Progenitor cell of endocrine pancreas (in vitro differentiated cells): ENCODE results near the gene BLNK. TPM values are rescaled to one million over a fixed set of nuclear protein-coding genes. Genes with fewer than 3 reads are reported as not detected.

ENCODE experiments used
- DNase-seq: peaks from one replicate; pipeline ENCODE4 v3.0.0; 2021; ENCODE audit warnings: low spot score; ENCODE audit not compliant: unreplicated experiment
- H3K27ac Mint-ChIP-seq: 2 replicates; pipeline ENCODE4 v1.8.0; 2021; ENCODE audit warnings: mild to moderate bottlenecking, moderate library complexity, mixed read lengths
- H3K27me3 Mint-ChIP-seq: 2 replicates; pipeline ENCODE4 v1.8.0; 2021; ENCODE audit warnings: mixed read lengths
- H3K36me3 Mint-ChIP-seq: 2 replicates; pipeline ENCODE4 v1.8.0; 2022; ENCODE audit warnings: mixed read lengths; ENCODE audit not compliant: insufficient read depth
- H3K4me1 Mint-ChIP-seq: 2 replicates; pipeline ENCODE4 v1.8.0; 2021; ENCODE audit warnings: low read depth, mixed read lengths
- H3K4me3 Mint-ChIP-seq: 2 replicates; pipeline ENCODE4 v1.8.0; 2021; ENCODE audit warnings: low read depth, mild to moderate bottlenecking, moderate library complexity, mixed read lengths
- H3K9me3 Mint-ChIP-seq: 2 replicates; pipeline ENCODE4 v1.8.0; 2021; ENCODE audit warnings: low read depth, mixed read lengths
- total RNA-seq: library from RNA; stranded (reverse); gene quantifications from 2 replicates; pipeline ENCODE4 v1.2.1, GENCODE V29; 2021
- TF ChIP-seq, protein P1 (sequence below): fragments of 200-600 bp; sonication (generic); IDR thresholded peaks from one replicate; pipeline ENCODE4 v1.5.0; 2021; ENCODE audit warnings: antibody characterized with exemption, mild to moderate bottlenecking; ENCODE audit not compliant: unreplicated experiment

The BLNK gene
- total RNA-seq, 1 donor from 2014 or later, result 1.6 TPM

DNA sequence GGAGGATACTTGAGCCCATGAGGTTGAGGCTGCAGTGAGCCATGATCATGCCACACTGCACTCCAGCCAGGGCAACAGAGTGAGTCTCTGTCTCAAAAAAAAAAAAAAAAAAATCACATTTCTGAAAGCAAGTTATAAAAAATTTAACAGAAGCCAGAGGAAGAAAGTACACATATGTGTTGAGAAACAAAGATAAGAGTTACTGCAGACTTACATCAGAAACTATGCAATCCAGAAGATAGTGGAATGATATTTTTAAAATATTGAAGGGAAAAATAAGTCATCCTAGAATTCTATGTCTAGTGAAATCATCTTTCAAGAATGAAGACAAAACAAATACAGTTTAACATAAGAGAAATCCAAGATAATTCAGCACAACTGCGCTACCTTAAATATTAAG lies 94.4 kb downstream of the BLNK start:
- H3K4me3 Mint-ChIP-seq, result no peak overlapping the region
- H3K27ac Mint-ChIP-seq, result no peak overlapping the region
- H3K36me3 Mint-ChIP-seq, result peaks cover 3% of the 10 kb centered on the region
- TF ChIP-seq, protein P1, sequence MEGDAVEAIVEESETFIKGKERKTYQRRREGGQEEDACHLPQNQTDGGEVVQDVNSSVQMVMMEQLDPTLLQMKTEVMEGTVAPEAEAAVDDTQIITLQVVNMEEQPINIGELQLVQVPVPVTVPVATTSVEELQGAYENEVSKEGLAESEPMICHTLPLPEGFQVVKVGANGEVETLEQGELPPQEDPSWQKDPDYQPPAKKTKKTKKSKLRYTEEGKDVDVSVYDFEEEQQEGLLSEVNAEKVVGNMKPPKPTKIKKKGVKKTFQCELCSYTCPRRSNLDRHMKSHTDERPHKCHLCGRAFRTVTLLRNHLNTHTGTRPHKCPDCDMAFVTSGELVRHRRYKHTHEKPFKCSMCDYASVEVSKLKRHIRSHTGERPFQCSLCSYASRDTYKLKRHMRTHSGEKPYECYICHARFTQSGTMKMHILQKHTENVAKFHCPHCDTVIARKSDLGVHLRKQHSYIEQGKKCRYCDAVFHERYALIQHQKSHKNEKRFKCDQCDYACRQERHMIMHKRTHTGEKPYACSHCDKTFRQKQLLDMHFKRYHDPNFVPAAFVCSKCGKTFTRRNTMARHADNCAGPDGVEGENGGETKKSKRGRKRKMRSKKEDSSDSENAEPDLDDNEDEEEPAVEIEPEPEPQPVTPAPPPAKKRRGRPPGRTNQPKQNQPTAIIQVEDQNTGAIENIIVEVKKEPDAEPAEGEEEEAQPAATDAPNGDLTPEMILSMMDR, result no peak
- H3K4me1 Mint-ChIP-seq, result no peaks in the 10 kb centered on the region
- DNase-seq, result no peak
- H3K27me3 Mint-ChIP-seq, result no peaks in the 10 kb centered on the region
- H3K9me3 Mint-ChIP-seq, result peaks cover 39% of the 10 kb centered on the region

DNA sequence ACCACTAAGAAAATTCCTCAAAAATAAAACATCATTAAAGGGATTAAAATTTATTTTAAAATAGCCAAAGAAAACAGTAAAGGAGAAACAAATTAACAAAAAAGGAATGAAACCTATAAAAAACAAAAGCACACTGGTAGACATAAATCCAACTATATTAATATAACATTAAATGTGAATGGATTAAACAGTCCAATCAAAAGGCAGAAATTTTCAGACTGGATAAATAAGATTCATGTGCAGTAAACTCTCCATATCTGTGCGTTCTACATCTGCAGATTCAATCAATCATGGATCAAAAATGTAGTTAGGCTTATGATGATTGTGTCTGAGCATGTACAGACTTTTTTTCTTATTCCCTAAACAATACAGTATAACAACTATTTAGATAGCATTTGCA lies 98.7 kb downstream of the BLNK start:
- no peak for DNase-seq
- TF ChIP-seq, protein P1, result no peak
- H3K4me1 Mint-ChIP-seq, result peaks cover 13% of the 10 kb centered on the region
- no peak overlapping the region for H3K4me3 Mint-ChIP-seq
- peaks cover 23% of the 10 kb centered on the region for H3K36me3 Mint-ChIP-seq
- peaks cover 37% of the 10 kb centered on the region for H3K9me3 Mint-ChIP-seq
- H3K27me3 Mint-ChIP-seq, result no peaks in the 10 kb centered on the region
- H3K27ac Mint-ChIP-seq, result no peak overlapping the region

DNA sequence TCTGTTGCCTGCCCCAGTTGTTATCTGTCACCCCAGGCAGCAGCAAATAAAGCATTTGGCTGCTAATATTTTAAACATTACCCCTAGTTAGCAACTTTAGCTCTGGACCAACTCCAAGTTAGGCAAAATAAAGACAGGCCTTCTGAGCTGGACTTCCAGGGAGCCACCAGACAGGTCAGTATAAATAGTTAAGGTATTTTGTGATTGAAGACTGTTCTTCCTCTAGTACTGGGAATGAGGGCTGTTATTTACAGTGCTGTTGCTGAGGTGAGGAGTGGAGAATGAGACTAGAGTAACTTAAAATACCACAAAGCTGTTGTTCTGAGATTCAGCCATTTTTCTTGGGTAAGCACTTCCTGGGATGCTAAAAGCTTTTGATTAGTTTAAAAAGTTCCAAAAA lies 101.1 kb downstream of the BLNK start:
- H3K4me1 Mint-ChIP-seq, result peaks cover 13% of the 10 kb centered on the region
- no peak for DNase-seq
- TF ChIP-seq, protein P1, result no peak
- H3K27me3 Mint-ChIP-seq, result no peaks in the 10 kb centered on the region
- H3K4me3 Mint-ChIP-seq, result no peak overlapping the region
- H3K36me3 Mint-ChIP-seq, result peaks cover 37% of the 10 kb centered on the region
- H3K9me3 Mint-ChIP-seq, result peaks cover 27% of the 10 kb centered on the region
- H3K27ac Mint-ChIP-seq, result peak overlapping the region; percentile 89

DNA sequence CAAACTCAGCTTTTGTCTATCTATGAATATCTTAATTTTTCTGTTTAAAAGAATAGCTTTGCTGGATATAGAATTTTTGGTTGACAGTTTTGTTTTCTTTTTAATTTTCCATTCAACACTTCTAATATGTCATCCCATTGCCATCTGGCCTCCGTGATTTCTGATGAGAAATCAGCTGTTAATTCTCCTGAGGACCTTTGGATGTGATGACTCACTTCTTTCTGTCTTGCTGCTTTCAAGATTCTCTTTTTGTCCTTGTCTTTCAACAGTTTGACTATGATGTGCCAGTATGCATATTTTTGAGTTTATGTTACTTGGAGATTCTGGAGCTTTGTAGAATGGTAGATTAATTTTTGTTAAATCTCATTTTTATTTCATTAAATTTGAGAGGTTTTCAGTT lies 102.8 kb downstream of the BLNK start:
- DNase-seq, result no peak
- Mint-ChIP-seq H3K4me1 (peaks cover 13% of the 10 kb centered on the region), H3K27ac (no peak overlapping the region), H3K27me3 (no peaks in the 10 kb centered on the region), H3K9me3 (peaks cover 18% of the 10 kb centered on the region), H3K4me3 (no peak overlapping the region), H3K36me3 (peaks cover 39% of the 10 kb centered on the region)
- TF ChIP-seq, protein P1, result no peak

DNA sequence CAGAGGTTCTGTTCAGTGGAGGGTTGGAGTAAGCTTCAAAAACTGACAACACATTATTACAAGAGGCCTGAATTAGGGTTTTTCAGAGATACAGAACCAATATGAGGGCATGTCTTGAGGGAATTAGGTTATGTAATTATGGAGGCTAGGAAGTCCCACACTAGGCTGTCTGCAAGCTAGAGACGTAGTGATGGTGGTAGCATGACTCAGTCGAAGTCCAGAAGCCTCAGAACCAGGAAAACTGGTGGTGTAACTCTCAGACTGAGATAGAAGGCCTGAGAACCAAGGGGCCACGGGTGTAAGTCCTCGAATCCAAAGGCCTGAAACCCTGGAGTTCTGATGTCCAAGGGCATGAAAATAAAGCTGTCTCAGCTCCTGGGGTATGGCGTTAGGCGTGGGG lies 105.6 kb downstream of the BLNK start:
- H3K4me1 Mint-ChIP-seq, result peaks cover 13% of the 10 kb centered on the region
- no peak for DNase-seq
- peak overlapping the region; percentile 6 for H3K27ac Mint-ChIP-seq
- TF ChIP-seq, protein P1, result no peak
- H3K4me3 Mint-ChIP-seq, result no peak overlapping the region
- H3K36me3 Mint-ChIP-seq, result peaks cover 43% of the 10 kb centered on the region
- H3K27me3 Mint-ChIP-seq, result no peaks in the 10 kb centered on the region
- peaks cover 12% of the 10 kb centered on the region for H3K9me3 Mint-ChIP-seq
